OCI-LY7 (cell line): ENCODE data around the gene RPLP2. TPM values are rescaled to one million over a fixed set of nuclear protein-coding genes. Genes with fewer than 3 reads are reported as not detected.

ENCODE experiments used
- BruUV-seq: library from RNA; stranded (reverse); fragments of 400-500 nt; replicated peaks from 2 replicates; lab custom pipeline; 2021; lab: Mats Ljungman, UMichigan
- CTCF ChIA-PET: fragments of 300-600 bp; sonication (Branson Sonifier 250); formaldehyde crosslinking; loops from one replicate; lab custom pipeline; 2022; ENCODE audit warnings: antibody characterized with exemption; ENCODE audit not compliant: unreplicated experiment; lab: Charles Lee
- POLR2A ChIA-PET: fragments of 300-600 bp; sonication (Branson Sonifier 250); formaldehyde crosslinking; loops from one replicate; lab custom pipeline; 2022; ENCODE audit warnings: antibody characterized with exemption; lab: Charles Lee
- DNase-seq: peaks from one replicate; pipeline ENCODE4 v3.0.0-alpha.2; 2015; ENCODE audit warnings: low spot score
- H2AFZ ChIP-seq: fragments of 200-600 bp; sonication (generic), shearing (Covaris generic); 2 replicates; pipeline ENCODE4 v1.6.1; 2014; ENCODE audit warnings: mild to moderate bottlenecking, antibody characterized with exemption, low read length, moderate library complexity
- H3K27ac ChIP-seq: fragments of 200-600 bp; sonication (generic); 2 replicates; pipeline ENCODE4 v1.5.1; 2014; ENCODE audit warnings: mixed run types, low read depth, mild to moderate bottlenecking, moderate library complexity, low read length, inconsistent platforms; ENCODE audit not compliant: poor library complexity, severe bottlenecking
- H3K36me3 ChIP-seq: fragments of 200-600 bp; sonication (generic); 2 replicates; pipeline ENCODE4 v1.6.1; 2014; ENCODE audit warnings: mild to moderate bottlenecking, antibody characterized with exemption, low read length, moderate library complexity, mixed read lengths; ENCODE audit not compliant: insufficient read depth
- H3K4me1 ChIP-seq: fragments of 200-600 bp; sonication (generic); 2 replicates; pipeline ENCODE4 v1.5.1; 2014; ENCODE audit warnings: mild to moderate bottlenecking, low read length; ENCODE audit not compliant: insufficient read depth, poor library complexity, severe bottlenecking
- H3K4me2 ChIP-seq: fragments of 200-600 bp; sonication (generic); 2 replicates; pipeline ENCODE4 v1.6.1; 2014; ENCODE audit warnings: mild to moderate bottlenecking, low read length
- H3K4me3 ChIP-seq: fragments of 200-600 bp; sonication (generic); 2 replicates; pipeline ENCODE4 v1.5.1; 2014; ENCODE audit warnings: mild to moderate bottlenecking, low read depth, low read length; ENCODE audit not compliant: poor library complexity, severe bottlenecking
- H3K79me2 ChIP-seq: fragments of 200-600 bp; sonication (generic); 2 replicates; pipeline ENCODE4 v1.6.1; 2016; ENCODE audit warnings: low read depth, mild to moderate bottlenecking, low read length, moderate library complexity, mixed read lengths; ENCODE audit not compliant: insufficient read depth
- H3K9me2 ChIP-seq: fragments of 200-600 bp; sonication (generic); 2 replicates; pipeline ENCODE4 v1.6.1; 2016; ENCODE audit warnings: mild to moderate bottlenecking, low read length, mixed read lengths; ENCODE audit not compliant: insufficient read depth
- H3K9me3 ChIP-seq: fragments of 200-600 bp; sonication (generic); 2 replicates; pipeline ENCODE4 v1.6.1; 2014; ENCODE audit warnings: mild to moderate bottlenecking, mixed run types, low read length, mixed read lengths
- H4K20me1 ChIP-seq: fragments of 200-600 bp; sonication (generic); 2 replicates; pipeline ENCODE4 v1.6.1; 2014; ENCODE audit warnings: mild to moderate bottlenecking, antibody characterized with exemption, low read length, moderate library complexity, mixed read lengths; ENCODE audit not compliant: insufficient read depth
- EZH2phosphoT487 ChIP-seq: fragments of 200-600 bp; sonication (generic); IDR thresholded peaks from 2 replicates; pipeline ENCODE4 v1.6.1; 2018; ENCODE audit warnings: low read depth, borderline replicate concordance, mild to moderate bottlenecking, mixed run types, antibody characterized with exemption, low read length, moderate library complexity, mixed read lengths
- intact Hi-C: fragments of 100-400 bp; cut with micrococcal nuclease; formaldehyde crosslinking; loops from one replicate; pipeline ENCODE4 v1.10.0; 2022; ENCODE audit not compliant: unreplicated experiment
- total RNA-seq, 2 experiments: library from RNA; depleted of rRNA in 1 of 2; stranded (reverse); fragments of >200 nt in 1 of 2; shearing (Covaris generic) in 1 of 2; gene quantifications; 2 replicates each; pipeline ENCODE4 v1.2.3, GENCODE V29; 2014 to 2022
- TF ChIP-seq, protein P1 (sequence below): fragments of 200-600 bp; sonication (generic); conservative IDR thresholded peaks from 2 replicates; pipeline ENCODE4 v1.5.1; 2014; ENCODE audit warnings: mild to moderate bottlenecking, antibody characterized with exemption, low read length, moderate library complexity, mixed read lengths

Gene RPLP2
- total RNA-seq, 2 experiments from 2014 or later = 1,564 to 3,147 TPM

DNA sequence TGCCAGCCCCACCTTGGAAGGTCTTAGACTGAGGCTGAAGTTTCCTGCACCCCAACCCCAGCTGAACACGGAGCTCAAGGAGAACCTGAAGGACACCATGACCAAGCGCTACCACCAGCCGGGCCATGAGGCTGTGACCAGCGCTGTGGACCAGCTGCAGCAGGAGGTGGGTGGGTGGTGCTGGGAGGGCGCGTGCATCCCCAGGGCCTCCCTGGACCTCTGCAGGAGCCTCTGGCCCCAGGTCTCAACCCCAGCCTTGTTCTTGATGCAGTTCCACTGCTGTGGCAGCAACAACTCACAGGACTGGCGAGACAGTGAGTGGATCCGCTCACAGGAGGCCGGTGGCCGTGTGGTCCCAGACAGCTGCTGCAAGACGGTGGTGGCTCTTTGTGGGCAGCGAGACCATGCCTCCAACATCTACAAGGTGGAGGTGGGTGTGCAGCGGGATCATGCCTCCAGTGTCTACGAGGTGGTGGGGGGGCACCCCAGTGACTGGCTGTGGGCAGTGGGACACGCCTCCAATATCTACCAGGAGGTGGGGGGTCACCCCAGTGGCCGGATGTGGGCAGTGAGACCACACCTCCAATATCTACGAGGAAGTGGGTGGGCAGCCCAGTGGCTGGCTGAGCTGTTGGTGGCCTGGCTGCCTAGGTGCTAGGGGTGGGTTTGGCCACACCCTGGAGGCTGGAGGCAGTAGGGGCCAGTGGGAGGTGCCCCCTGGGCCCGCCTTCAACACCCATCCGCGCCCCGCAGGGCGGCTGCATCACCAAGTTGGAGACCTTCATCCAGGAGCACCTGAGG, 27.6 kb downstream of the RPLP2 start:
- TF ChIP-seq, protein P1, sequence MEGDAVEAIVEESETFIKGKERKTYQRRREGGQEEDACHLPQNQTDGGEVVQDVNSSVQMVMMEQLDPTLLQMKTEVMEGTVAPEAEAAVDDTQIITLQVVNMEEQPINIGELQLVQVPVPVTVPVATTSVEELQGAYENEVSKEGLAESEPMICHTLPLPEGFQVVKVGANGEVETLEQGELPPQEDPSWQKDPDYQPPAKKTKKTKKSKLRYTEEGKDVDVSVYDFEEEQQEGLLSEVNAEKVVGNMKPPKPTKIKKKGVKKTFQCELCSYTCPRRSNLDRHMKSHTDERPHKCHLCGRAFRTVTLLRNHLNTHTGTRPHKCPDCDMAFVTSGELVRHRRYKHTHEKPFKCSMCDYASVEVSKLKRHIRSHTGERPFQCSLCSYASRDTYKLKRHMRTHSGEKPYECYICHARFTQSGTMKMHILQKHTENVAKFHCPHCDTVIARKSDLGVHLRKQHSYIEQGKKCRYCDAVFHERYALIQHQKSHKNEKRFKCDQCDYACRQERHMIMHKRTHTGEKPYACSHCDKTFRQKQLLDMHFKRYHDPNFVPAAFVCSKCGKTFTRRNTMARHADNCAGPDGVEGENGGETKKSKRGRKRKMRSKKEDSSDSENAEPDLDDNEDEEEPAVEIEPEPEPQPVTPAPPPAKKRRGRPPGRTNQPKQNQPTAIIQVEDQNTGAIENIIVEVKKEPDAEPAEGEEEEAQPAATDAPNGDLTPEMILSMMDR = no peak
- no peak for TF ChIP-seq EZH2phosphoT487
- peaks cover 12% of the 10 kb centered on the region; the same call in 1 of the 2 replicates for H4K20me1 ChIP-seq
- H2AFZ ChIP-seq = no peak overlapping the region
- H3K4me2 ChIP-seq = no peak overlapping the region
- no peak overlapping the region for H3K4me3 ChIP-seq
- DNase-seq = no peak
- H3K9me3 ChIP-seq = no peaks in the 10 kb centered on the region
- peaks cover 10% of the 10 kb centered on the region for H3K4me1 ChIP-seq
- H3K27ac ChIP-seq = no peak overlapping the region
- CTCF ChIA-PET = no interaction called here
- H3K79me2 ChIP-seq = peaks cover 18% of the 10 kb centered on the region
- intact Hi-C loops = no loop called here
- H3K36me3 ChIP-seq = peaks cover 33% of the 10 kb centered on the region
- no TSS peak for BruUV-seq
- no peaks in the 10 kb centered on the region for H3K9me2 ChIP-seq
- POLR2A ChIA-PET = no interaction called here

DNA sequence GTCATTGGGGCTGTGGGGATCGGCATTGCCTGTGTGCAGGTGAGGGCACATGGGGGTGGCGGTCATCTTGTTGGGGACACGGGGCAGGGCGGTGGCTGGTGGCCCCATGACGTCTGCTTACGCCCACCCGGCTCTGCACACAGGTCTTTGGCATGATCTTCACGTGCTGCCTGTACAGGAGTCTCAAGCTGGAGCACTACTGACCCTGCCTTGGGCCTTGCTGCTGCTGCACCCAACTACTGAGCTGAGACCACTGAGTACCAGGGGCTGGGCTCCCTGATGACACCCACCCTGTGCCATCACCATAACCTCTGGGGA, 28.2 kb downstream of the RPLP2 start:
- H3K9me2 ChIP-seq = no peaks in the 10 kb centered on the region
- no peaks in the 10 kb centered on the region for H3K9me3 ChIP-seq
- POLR2A ChIA-PET = no interaction called here
- no peak overlapping the region for H2AFZ ChIP-seq
- TF ChIP-seq EZH2phosphoT487 = no peak
- TF ChIP-seq, protein P1 = no peak
- intact Hi-C loops = no loop called here
- no TSS peak for BruUV-seq
- H3K4me2 ChIP-seq = no peak overlapping the region
- peaks cover 10% of the 10 kb centered on the region for H3K4me1 ChIP-seq
- peaks cover 12% of the 10 kb centered on the region; the same call in 1 of the 2 replicates for H4K20me1 ChIP-seq
- no peak for DNase-seq
- CTCF ChIA-PET = no interaction called here
- no peak overlapping the region for H3K4me3 ChIP-seq
- no peak overlapping the region for H3K27ac ChIP-seq
- peaks cover 33% of the 10 kb centered on the region for H3K36me3 ChIP-seq
- H3K79me2 ChIP-seq = peaks cover 18% of the 10 kb centered on the region
